ENCODE results near the gene RARS1. TPM values are rescaled to one million over a fixed set of nuclear protein-coding genes. Genes with fewer than 3 reads are reported as not detected.

The RARS1 gene
- total RNA-seq, 1 donor from 2014 or later: 63.4 TPM

DNA sequence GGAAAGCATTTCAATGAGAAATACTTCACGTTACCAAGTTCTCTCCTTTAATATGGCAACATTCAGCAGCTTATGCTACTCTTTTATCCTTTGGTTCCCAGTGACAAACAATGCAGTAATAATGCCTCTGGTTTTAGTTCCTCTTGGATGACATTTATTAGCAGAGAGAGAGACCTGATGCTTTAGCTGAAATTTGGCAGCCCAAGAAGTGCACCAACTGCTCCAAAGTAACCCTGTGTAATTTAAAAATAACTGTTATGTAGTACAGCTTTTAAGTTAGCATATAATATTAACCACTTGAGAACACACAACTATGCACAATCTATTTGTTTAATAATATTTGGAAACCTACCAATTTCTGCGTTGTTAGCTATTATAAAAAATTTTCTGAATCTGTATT is 71.1 kb downstream of the RARS1 start:
- no peak for DNase-seq (ENCODE audit: low spot score)

DNA sequence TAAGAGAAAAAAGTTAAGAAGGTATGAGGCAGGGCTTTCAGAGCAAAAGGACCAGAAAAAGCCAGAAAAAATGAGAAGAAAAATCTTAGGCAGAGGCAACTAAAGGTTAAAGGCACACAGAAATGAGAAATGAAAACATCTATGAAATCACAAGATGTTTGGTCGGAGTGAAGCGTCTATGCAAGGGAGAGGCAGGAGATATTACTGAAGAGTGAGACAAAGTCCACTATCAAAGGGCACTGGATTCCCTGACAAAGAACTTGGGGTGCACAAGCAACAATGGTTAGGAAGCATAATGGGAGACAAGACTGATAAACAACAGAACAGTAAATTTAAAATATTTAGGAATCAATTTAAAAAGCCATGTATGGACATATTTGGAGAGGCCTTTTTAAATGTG is 76.0 kb downstream of the RARS1 start:
- DNase-seq (ENCODE audit: low spot score): no peak

DNA sequence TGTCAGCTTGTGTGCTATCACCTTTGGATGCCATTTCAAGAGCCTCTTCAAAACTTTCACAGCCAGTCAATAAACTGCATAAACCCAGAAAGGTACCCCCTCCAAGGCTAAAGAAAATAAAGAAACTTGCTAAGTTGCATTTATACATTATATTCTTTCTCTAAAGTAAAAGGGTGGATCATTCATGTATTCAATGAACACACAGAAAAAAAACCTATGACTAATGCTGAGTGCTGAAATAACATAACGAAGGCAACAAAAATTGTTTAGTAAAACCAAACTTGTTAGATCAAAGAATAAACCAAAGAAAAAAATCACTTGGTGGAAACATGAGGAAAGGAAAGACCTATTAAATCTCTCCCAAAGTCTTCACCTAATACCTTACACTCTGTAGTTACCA is 77.7 kb downstream of the RARS1 start:
- no peak for DNase-seq (ENCODE audit: low spot score)

DNA sequence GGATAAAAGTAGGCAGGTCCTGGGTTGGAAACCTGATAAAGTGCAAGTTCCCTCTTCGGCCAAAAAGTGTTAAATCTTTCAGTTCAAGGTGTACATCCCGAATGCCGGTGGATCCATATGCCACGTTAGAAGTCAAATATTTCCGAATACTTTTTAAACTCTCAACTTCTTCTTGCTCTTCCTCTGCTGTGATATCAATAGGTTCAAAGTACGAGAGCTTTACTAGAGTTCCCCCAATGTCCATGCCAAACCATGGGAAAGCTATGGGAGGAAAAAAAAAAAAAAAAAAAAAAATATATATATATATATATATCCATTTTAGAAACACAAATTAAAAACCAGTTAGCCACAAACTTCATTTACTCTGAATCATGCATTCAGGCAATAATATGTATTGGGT is 82.5 kb downstream of the RARS1 start:
- no peak for DNase-seq (ENCODE audit: low spot score)

Other genes with a start within 250 kb of the RARS1 start
- 58.4 TPM for gene WWC1, start 194.8 kb upstream of the RARS1 start, total RNA-seq
- gene FBLL1, start 42.8 kb downstream of the RARS1 start, total RNA-seq: 0.23 TPM
- 56.7 TPM for gene PANK3, start 92.9 kb downstream of the RARS1 start, total RNA-seq

All from mucosa of gallbladder (tissue), 1 donor.